ENCODE measurements around the gene ETV3.

DNA sequence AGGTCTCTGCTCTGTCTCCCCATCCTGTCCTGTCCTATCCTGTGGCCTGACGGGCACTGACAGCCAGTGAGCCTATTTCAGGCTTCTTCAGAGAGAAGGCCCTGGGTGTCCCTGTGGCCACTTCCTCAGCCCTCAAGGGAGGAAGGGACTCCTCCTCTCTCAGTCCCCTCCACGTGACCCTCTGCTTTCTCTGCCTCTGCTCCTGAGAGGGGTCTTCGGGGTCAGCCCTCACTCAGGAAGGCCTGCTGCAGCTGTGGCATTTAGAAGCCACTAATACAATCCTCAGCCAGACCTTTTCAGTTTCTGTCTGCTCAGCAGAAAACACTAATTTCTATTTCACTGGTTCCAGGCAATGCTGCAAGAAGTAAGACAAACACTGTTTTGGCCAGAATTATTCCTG lies 43.6 kb upstream of the ETV3 start:
- TF ChIP-seq, protein P1, sequence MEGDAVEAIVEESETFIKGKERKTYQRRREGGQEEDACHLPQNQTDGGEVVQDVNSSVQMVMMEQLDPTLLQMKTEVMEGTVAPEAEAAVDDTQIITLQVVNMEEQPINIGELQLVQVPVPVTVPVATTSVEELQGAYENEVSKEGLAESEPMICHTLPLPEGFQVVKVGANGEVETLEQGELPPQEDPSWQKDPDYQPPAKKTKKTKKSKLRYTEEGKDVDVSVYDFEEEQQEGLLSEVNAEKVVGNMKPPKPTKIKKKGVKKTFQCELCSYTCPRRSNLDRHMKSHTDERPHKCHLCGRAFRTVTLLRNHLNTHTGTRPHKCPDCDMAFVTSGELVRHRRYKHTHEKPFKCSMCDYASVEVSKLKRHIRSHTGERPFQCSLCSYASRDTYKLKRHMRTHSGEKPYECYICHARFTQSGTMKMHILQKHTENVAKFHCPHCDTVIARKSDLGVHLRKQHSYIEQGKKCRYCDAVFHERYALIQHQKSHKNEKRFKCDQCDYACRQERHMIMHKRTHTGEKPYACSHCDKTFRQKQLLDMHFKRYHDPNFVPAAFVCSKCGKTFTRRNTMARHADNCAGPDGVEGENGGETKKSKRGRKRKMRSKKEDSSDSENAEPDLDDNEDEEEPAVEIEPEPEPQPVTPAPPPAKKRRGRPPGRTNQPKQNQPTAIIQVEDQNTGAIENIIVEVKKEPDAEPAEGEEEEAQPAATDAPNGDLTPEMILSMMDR (IDR thresholded peaks at IDR 0.05) = no peak
- no peak for TF ChIP-seq POLR2A (IDR thresholded peaks at IDR 0.05)
